ENCODE data around the gene PUS1. TPM values are rescaled to one million over a fixed set of nuclear protein-coding genes. Genes with fewer than 3 reads are reported as not detected.

PUS1 gene
- total RNA-seq, 1 experiment from 2014 or later: 117 TPM

- Histone ChIP-seq H3T11ph (ENCODE audit: low read length) (no peak overlapping the region), H3K4me2 (ENCODE audit: insufficient read depth, insufficient read length, low read length) (peak overlapping the region; percentile 7), H2BK120ac (ENCODE audit: low read depth, low read length, poor library complexity, severe bottlenecking) (no peak overlapping the region), H3K27ac (ENCODE audit: insufficient read length, low read depth, low read length) (no peak overlapping the region), H3K4ac (ENCODE audit: low read depth, low read length) (no peak overlapping the region; the same call in 1 of the 2 replicates), H4K8ac (replicated peaks; ENCODE audit: insufficient read length, low read depth, low read length) (no peak overlapping the region), H3K18ac (ENCODE audit: insufficient read length, low read depth, low read length) (peak overlapping the region; percentile 41), H2BK5ac (ENCODE audit: insufficient read length, low read length) (no peak overlapping the region), H3K14ac (ENCODE audit: insufficient read depth, low read length) (no peak overlapping the region; the same call in 1 of the 2 replicates), H2AFZ (ENCODE audit: low read length) (no peak overlapping the region), H3K9ac (ENCODE audit: extremely low read depth, insufficient read length, low read length) (peak overlapping the region; percentile 18), H4K5ac (ENCODE audit: insufficient read length, low read depth, low read length) (no peak overlapping the region), H3K4me1 (ENCODE audit: insufficient read depth, low read length) (no peaks in the 10 kb centered on the region), H4K20me1 (ENCODE audit: control insufficient read depth, insufficient read depth, insufficient read length) (no peaks in the 10 kb centered on the region), H2AK5ac (ENCODE audit: insufficient read length, low read length) (no peak overlapping the region), H2BK12ac (ENCODE audit: insufficient read length, low read depth, low read length) (peak overlapping the region; percentile 77), H4K91ac (ENCODE audit: insufficient read length, low read depth, low read length) (peak overlapping the region; percentile 59), H3K9me3 (ENCODE audit: control insufficient read depth, low read depth, low read length) (no peaks in the 10 kb centered on the region), H3K27me3 (ENCODE audit: insufficient read depth, low read length) (no peaks in the 10 kb centered on the region), H3K79me2 (ENCODE audit: insufficient read depth, low read length) (no peaks in the 10 kb centered on the region), H2BK15ac (ENCODE audit: low read depth, low read length) (peak overlapping the region; percentile 68; the same call in 1 of the 2 replicates), H3K79me1 (ENCODE audit: insufficient read depth, low read depth, low read length, poor library complexity, severe bottlenecking) (no peaks in the 10 kb centered on the region), H2BK20ac (ENCODE audit: low read depth, low read length, poor library complexity, severe bottlenecking) (no peak overlapping the region), H3K23me2 (ENCODE audit: insufficient read length, low read depth, low read length, poor library complexity, severe bottlenecking) (peaks cover 7% of the 10 kb centered on the region), H3K23ac (ENCODE audit: insufficient read length, low read depth, low read length) (no peak overlapping the region), H3K56ac (ENCODE audit: insufficient read length, low read depth, low read length) (no peak overlapping the region)
- WGBS (ENCODE audit: extremely low coverage, insufficient read length, low lambda C conversion rate): no CpG with 5 or more reads among the region's 14 CpGs
- peaks cover 11 to 30% of the 10 kb centered on the region in 2 experiments for H3K4me1 Mint-ChIP-seq
- H3K9me3 Mint-ChIP-seq: peaks cover 0 to under 1% of the 10 kb centered on the region in 2 experiments; a peak in 2 of 5 replicates
- peaks cover 9 to 16% (median 13%) of the 10 kb centered on the region in 3 experiments; a peak in 6 of 7 replicates for H3K36me3 Mint-ChIP-seq (ENCODE audit: insufficient read depth in 1 of 3, low read depth in 3 of 3)
- TF ChIP-seq, protein P1, sequence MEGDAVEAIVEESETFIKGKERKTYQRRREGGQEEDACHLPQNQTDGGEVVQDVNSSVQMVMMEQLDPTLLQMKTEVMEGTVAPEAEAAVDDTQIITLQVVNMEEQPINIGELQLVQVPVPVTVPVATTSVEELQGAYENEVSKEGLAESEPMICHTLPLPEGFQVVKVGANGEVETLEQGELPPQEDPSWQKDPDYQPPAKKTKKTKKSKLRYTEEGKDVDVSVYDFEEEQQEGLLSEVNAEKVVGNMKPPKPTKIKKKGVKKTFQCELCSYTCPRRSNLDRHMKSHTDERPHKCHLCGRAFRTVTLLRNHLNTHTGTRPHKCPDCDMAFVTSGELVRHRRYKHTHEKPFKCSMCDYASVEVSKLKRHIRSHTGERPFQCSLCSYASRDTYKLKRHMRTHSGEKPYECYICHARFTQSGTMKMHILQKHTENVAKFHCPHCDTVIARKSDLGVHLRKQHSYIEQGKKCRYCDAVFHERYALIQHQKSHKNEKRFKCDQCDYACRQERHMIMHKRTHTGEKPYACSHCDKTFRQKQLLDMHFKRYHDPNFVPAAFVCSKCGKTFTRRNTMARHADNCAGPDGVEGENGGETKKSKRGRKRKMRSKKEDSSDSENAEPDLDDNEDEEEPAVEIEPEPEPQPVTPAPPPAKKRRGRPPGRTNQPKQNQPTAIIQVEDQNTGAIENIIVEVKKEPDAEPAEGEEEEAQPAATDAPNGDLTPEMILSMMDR (conservative IDR thresholded peaks at IDR 0.05): no peak
- peak overlapping the region in 1 of 3 experiments; percentile 55; a peak in 2 of 7 replicates for H3K27ac Mint-ChIP-seq
- H3K27me3 Mint-ChIP-seq (ENCODE audit: low read depth): no peaks in the 10 kb centered on the region
- peak overlapping the region; percentile 70 to 75 for H3K4me3 Mint-ChIP-seq
- DNase-seq: no peak
These were observed 32.2 kb upstream of the PUS1 start for GRCh38 chr12:131896811-131897270.

All from H9 (cell line).